Esophagus squamous epithelium (tissue), 5 donors: ENCODE measurements around the gene PODNL1. TPM values are rescaled to one million over a fixed set of nuclear protein-coding genes. Genes with fewer than 3 reads are reported as not detected.

Experiments used
- DNase-seq: peaks from one replicate; lab custom pipeline; 2025; lab: John Stamatoyannopoulos, UW
- H3K27ac ChIP-seq, 4 donors: fragments of 200-600 bp; sonication (generic); one replicate each; pipeline ENCODE4 v1.5.1; 2016 to 2019; ENCODE audit warnings: mild to moderate bottlenecking in 1 of 4
- H3K27me3 ChIP-seq, 4 donors: fragments of 200-600 bp; sonication (generic); 1 replicate in 3 of 4; 2 replicates in 1 of 4; pipeline versions ENCODE4 v1.5.1 to v1.6.0; 2017 to 2021; ENCODE audit warnings: antibody characterized with exemption in 1 of 4
- H3K36me3 ChIP-seq, 3 donors: fragments of 200-600 bp; sonication (generic); one replicate each; pipeline ENCODE4 v1.5.1; 2016 to 2019
- H3K4me1 ChIP-seq, 3 donors: fragments of 200-600 bp; sonication (generic); one replicate each; pipeline ENCODE4 v1.5.1; 2017 to 2019
- H3K4me3 ChIP-seq, 4 donors: fragments of 200-600 bp; sonication (generic); 1 replicate in 3 of 4; 2 replicates in 1 of 4; pipeline ENCODE4 v1.5.1; 2016 to 2019; ENCODE audit warnings: mild to moderate bottlenecking in 2 of 4, moderate library complexity in 1 of 4
- H3K9me3 ChIP-seq, 3 donors: fragments of 200-600 bp; sonication (generic); one replicate each; pipeline ENCODE4 v1.5.1; 2016 to 2019
- POLR2A ChIP-seq, 4 donors: fragments of 450-650 bp; IDR thresholded peaks; one replicate each; pipeline ENCODE4 v1.6.1; 2017; ENCODE audit warnings: antibody characterized with exemption in 4 of 4, mild to moderate bottlenecking in 4 of 4, moderate library complexity in 3 of 4
- WGBS, 2 donors: methylation state at CpG; one replicate each; pipeline ENCODE4 v1.1.5; 2018; 5-methylcytosine and 5-hydroxymethylcytosine counted together
- intact Hi-C: fragments of 100-400 bp; cut with DNase I; formaldehyde crosslinking; loops from one replicate; pipeline ENCODE4 v1.15.0; 2022
- total RNA-seq, 4 donors: library from RNA; depleted of rRNA; stranded (reverse); fragments of >200 nt; gene quantifications; one replicate each; pipeline ENCODE4 v1.1.0, GENCODE V29; 2016
- TF ChIP-seq, protein P1 (sequence below), 6 experiments: fragments of 450-650 bp in 4 of 6; fragments of 200-600 bp in 2 of 6; sonication (generic) in 2 of 6; IDR thresholded peaks; one replicate each; pipeline ENCODE4 v1.5.1; 2016 to 2019; ENCODE audit warnings: antibody characterized with exemption in 6 of 6, mild to moderate bottlenecking in 4 of 6, moderate library complexity in 4 of 6
- donor health status: DM: yes; HTN: yes; CAD: no.

The PODNL1 gene
- total RNA-seq, 4 donors from 2014 or later: 2.3 to 8.0 (median 3.3) TPM

DNA sequence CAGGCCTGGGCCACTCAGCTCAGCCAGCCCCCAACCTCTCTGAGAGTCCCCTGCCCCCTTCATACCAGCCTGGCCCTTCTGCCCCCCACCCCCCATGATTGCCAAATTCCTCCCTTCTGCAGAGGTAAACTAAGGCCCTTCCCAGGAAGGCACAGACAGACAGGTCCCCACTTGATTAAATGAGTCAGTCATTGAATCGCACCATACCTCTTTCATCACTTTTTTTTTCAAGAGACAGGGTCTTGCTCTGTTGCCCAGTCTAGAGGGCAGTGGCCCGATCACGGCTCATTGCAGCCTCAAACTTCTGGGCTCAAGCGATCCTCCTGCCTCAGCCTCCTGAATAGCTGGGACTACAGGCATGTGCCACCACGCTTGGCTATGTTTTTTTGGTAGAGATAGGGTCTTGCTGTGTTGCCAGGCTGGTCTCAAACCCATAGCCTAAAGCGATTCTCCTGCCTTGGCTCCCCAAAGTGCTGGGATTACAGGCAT lies 6.0 kb downstream of the PODNL1 start:
- WGBS, 2 donors: 71% methylated on average over 6 of the region's 6 CpGs; no CpG with 5 or more reads in 1 of the 2 donors
- Histone ChIP-seq H3K27ac (no peak overlapping the region), H3K4me3 (no peak overlapping the region), H3K4me1 (peaks cover 0 to 6% (median 0%) of the 10 kb centered on the region in 3 donors), H3K9me3 (no peaks in the 10 kb centered on the region), H3K36me3 (peaks cover 1 to 44% (median 3%) of the 10 kb centered on the region in 3 donors), H3K27me3 (peaks cover 0 to 25% (median 0%) of the 10 kb centered on the region in 4 donors)
- DNase-seq: no peak
- intact Hi-C loops: no loop called here
- TF ChIP-seq POLR2A (IDR thresholded peaks at IDR 0.05): no peak
- TF ChIP-seq, protein P1, sequence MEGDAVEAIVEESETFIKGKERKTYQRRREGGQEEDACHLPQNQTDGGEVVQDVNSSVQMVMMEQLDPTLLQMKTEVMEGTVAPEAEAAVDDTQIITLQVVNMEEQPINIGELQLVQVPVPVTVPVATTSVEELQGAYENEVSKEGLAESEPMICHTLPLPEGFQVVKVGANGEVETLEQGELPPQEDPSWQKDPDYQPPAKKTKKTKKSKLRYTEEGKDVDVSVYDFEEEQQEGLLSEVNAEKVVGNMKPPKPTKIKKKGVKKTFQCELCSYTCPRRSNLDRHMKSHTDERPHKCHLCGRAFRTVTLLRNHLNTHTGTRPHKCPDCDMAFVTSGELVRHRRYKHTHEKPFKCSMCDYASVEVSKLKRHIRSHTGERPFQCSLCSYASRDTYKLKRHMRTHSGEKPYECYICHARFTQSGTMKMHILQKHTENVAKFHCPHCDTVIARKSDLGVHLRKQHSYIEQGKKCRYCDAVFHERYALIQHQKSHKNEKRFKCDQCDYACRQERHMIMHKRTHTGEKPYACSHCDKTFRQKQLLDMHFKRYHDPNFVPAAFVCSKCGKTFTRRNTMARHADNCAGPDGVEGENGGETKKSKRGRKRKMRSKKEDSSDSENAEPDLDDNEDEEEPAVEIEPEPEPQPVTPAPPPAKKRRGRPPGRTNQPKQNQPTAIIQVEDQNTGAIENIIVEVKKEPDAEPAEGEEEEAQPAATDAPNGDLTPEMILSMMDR (IDR thresholded peaks at IDR 0.05): no peak

DNA sequence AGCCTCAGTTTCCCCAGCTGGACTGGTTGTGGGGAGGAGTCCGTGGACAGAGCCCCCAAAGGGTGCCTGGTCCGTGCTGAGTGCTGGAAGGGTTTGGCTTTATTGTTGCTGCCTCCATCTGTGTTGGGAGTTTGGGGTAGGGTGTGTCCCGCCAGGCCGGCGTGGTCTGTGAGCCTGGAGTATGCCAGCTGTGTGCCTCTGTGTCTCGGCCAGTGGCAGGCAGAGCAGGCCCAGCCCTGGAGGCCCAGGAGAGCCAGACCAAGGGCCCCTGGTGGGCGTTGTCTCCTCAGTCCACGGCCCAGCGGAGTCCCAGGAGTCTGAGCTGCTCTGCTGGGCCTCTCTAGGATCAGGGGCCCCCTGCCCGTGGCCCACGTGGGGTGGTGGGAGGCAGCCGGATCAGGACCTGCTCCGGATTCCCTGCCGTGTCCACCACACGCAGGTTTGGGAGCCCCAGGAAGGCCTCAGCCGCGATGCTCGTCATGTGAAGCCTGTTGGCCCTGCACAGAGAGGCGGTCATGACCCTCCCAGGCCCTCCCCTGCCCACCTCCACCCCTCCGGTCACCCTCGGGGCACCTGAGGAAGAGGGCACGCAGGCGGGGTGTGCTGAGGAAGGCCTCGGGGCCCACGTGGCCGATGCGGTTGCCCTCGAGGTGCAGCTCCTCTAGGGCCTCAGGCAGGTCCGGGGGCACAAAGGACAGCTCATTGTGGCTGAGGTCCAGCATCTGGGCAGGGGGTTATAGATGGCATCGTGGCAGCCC lies 6.6 kb downstream of the PODNL1 start:
- TF ChIP-seq, protein P1 (IDR thresholded peaks at IDR 0.05): no peak
- no peak for TF ChIP-seq POLR2A (IDR thresholded peaks at IDR 0.05)
- no peak overlapping the region for H3K4me3 ChIP-seq
- peaks cover 3 to 50% (median 7%) of the 10 kb centered on the region in 3 donors for H3K36me3 ChIP-seq
- 81 to 100% methylated on average over 1 to 14 of the region's 30 CpGs for WGBS, 2 donors
- DNase-seq: no peak
- peaks cover 0 to 6% (median 0%) of the 10 kb centered on the region in 3 donors for H3K4me1 ChIP-seq
- H3K27ac ChIP-seq: no peak overlapping the region
- H3K9me3 ChIP-seq: no peaks in the 10 kb centered on the region
- peaks cover 0 to 24% (median 0%) of the 10 kb centered on the region in 4 donors for H3K27me3 ChIP-seq
- intact Hi-C loops: no loop called here

DNA sequence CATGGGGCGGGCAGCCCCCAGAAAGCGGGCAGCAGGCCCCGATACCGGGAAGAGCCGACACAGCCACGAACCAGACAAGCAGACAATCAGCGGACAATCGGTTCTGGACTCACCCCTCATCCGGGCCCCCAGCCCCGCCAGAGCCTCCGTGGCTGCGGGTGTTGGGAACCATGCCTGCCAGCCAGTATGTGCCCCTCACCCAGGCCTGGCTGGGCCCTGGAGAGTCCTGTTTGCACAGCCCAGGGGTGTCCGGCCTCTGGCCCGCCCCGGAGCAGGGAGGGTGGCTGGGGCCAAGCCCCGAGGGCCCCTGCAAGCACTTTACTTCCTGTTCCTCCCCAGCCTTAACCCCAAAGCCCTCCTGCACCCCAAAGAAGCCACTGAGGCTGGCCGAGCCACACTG lies 7.8 kb downstream of the PODNL1 start:
- H3K9me3 ChIP-seq: no peaks in the 10 kb centered on the region
- H3K27me3 ChIP-seq: peaks cover 0 to 12% (median 0%) of the 10 kb centered on the region in 4 donors
- H3K4me3 ChIP-seq: no peak overlapping the region
- no CpG with 5 or more reads among the region's 17 CpGs for WGBS, 2 donors
- intact Hi-C loops: no loop called here
- H3K4me1 ChIP-seq: peaks cover 0 to 6% (median 0%) of the 10 kb centered on the region in 3 donors
- no peak for DNase-seq
- no peak for TF ChIP-seq POLR2A (IDR thresholded peaks at IDR 0.05)
- TF ChIP-seq, protein P1 (IDR thresholded peaks at IDR 0.05): no peak
- no peak overlapping the region for H3K27ac ChIP-seq
- peaks cover 7 to 58% (median 11%) of the 10 kb centered on the region in 3 donors for H3K36me3 ChIP-seq

DNA sequence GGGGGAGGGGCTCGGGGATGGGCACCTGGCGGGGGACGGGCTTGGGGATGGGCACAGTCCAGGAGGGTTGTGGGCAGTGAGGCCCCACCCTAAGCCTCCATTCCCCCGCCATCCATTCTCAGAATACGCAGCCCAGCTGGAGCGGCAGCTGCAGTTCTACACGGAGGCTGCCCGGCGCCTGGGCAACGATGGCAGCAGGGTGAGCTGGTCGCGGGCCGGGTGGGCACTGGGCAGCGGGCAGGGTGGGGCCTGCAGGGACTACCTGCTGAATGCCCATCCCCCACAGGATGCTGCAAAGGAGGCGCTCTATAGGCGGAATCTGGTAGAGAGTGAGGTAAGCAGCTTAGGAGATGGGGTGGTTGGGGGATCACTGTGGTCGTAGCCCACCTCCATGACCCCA lies 8.3 kb downstream of the PODNL1 start:
- intact Hi-C loops: no loop called here
- peaks cover 0 to 8% (median 0%) of the 10 kb centered on the region in 4 donors for H3K27me3 ChIP-seq
- no peak overlapping the region for H3K27ac ChIP-seq
- DNase-seq: no peak
- H3K4me3 ChIP-seq: no peak overlapping the region
- 83% methylated on average over 10 of the region's 17 CpGs; no CpG with 5 or more reads in 1 of the 2 donors for WGBS, 2 donors
- H3K36me3 ChIP-seq: peaks cover 7 to 62% (median 11%) of the 10 kb centered on the region in 3 donors
- peaks cover 0 to 6% (median 0%) of the 10 kb centered on the region in 3 donors for H3K4me1 ChIP-seq
- no peaks in the 10 kb centered on the region for H3K9me3 ChIP-seq
- no peak for TF ChIP-seq POLR2A (IDR thresholded peaks at IDR 0.05)
- TF ChIP-seq, protein P1 (IDR thresholded peaks at IDR 0.05): no peak

DNA sequence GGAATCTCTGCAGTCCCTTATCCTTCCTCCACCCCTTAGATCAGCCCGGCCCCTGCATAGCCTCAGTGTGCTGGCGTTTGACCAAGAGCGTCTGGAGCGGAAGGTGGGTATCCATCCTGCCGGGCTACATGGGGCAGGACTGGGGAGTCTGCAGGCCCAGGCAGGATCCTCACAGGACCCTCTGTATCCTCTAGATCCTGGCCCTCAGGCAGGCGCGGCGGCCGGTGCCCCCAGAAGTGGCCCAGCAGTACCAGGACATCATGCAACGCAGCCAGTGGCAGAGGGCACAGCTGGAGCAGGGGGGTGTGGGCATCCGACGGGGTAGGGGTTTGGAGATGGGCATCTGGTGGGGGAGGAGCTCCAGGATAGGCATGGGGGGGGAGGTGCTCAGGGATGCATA lies 8.9 kb downstream of the PODNL1 start:
- H3K9me3 ChIP-seq: no peaks in the 10 kb centered on the region
- no CpG with 5 or more reads among the region's 12 CpGs for WGBS, 2 donors
- intact Hi-C loops: no loop called here
- H3K4me3 ChIP-seq: no peak overlapping the region
- H3K36me3 ChIP-seq: peaks cover 12 to 68% (median 13%) of the 10 kb centered on the region in 3 donors
- TF ChIP-seq, protein P1 (IDR thresholded peaks at IDR 0.05): no peak
- no peak for TF ChIP-seq POLR2A (IDR thresholded peaks at IDR 0.05)
- peaks cover 0 to 6% (median 0%) of the 10 kb centered on the region in 3 donors for H3K4me1 ChIP-seq
- peaks cover 0 to 4% (median 0%) of the 10 kb centered on the region in 4 donors for H3K27me3 ChIP-seq
- no peak for DNase-seq
- H3K27ac ChIP-seq: no peak overlapping the region
